Endothelial cell (in vitro differentiated cells): ENCODE results near the gene LMNA. TPM values are rescaled to one million over a fixed set of nuclear protein-coding genes. Genes with fewer than 3 reads are reported as not detected.
A peak's percentile ranks its signal among the peaks of the same experiment; 100 is the strongest.

Experiments used
- DNase-seq: peaks from one replicate; pipeline ENCODE4 v3.0.0; 2021; ENCODE audit warnings: low spot score
- H3K27ac Mint-ChIP-seq: one replicate; pipeline ENCODE4 v1.8.0; 2021; ENCODE audit warnings: mixed read lengths, inconsistent platforms; ENCODE audit not compliant: unreplicated experiment
- H3K27me3 Mint-ChIP-seq: one replicate; pipeline ENCODE4 v1.8.0; 2021; ENCODE audit warnings: mild to moderate bottlenecking, moderate library complexity, mixed read lengths, inconsistent platforms; ENCODE audit not compliant: unreplicated experiment
- H3K36me3 Mint-ChIP-seq: one replicate; pipeline ENCODE4 v1.8.0; 2021; ENCODE audit warnings: mild to moderate bottlenecking, low read depth, mixed read lengths, inconsistent platforms; ENCODE audit not compliant: unreplicated experiment
- H3K4me1 Mint-ChIP-seq: one replicate; pipeline ENCODE4 v1.8.0; 2021; ENCODE audit warnings: mild to moderate bottlenecking, mixed read lengths, inconsistent platforms; ENCODE audit not compliant: unreplicated experiment
- H3K4me3 Mint-ChIP-seq: one replicate; pipeline ENCODE4 v1.8.0; 2021; ENCODE audit warnings: mild to moderate bottlenecking, mixed read lengths, inconsistent platforms; ENCODE audit not compliant: unreplicated experiment
- H3K9me3 Mint-ChIP-seq: one replicate; pipeline ENCODE4 v1.8.0; 2021; ENCODE audit warnings: mixed read lengths, inconsistent platforms; ENCODE audit not compliant: unreplicated experiment
- total RNA-seq: library from RNA; stranded (reverse); fragmentation: NEBNext Ultra II Directional; extraction: Animal tissue kit (Norgen Biotek cat#: 25700); gene quantifications from one replicate; pipeline ENCODE4 v1.2.1, GENCODE V29; 2021; ENCODE audit not compliant: unreplicated experiment
- TF ChIP-seq, protein P1 (sequence below): fragments of 200-600 bp; sonication (generic); IDR thresholded peaks from one replicate; pipeline ENCODE4 v1.5.0; 2021; ENCODE audit warnings: antibody characterized with exemption; ENCODE audit not compliant: unreplicated experiment

Gene LMNA
- total RNA-seq, 1 donor from 2014 or later, result 35.8 TPM

DNA sequence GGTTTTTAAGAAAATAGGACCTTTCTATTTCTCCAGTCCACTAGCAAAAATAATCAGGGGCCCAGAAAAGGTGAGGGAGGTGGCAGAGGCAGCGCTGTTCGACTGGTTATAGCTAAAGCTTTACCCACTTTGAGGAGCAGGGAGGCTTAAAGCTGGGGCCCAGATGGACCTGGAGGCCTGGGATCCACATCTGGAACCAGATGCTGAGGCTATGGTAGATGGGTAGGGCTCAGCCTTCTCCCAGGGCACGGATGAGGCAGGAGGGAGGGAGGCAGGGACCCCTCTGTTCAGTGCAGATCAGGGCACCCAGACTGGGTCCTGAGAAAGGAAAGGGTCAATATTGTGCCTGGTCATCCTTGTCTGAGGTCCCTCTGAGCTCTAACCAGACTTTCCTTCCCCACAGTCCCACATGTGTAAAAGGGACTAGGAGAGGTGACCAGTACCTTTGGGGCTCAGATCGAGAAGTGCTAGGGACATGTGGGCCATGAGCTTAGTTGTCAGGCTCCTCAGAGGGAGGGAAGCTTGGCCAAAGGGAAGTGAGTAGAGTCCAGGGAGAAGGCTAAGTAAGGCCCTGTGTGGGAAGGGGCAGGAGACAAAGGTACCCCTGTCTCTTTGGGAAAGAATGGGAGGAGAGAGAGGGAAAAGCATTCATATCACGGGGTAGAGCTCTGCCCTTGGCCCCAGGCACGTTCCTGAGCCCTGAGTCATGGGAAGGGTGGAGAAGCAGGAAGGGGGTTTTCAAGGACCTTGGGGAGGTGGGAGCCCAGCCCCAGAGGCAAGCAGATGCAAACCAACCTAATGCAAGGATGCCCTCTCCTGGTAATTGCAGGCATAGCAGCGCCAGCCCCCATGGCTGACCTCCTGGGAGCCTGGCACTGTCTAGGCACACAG lies 15.4 kb downstream of the LMNA start:
- H3K4me1 Mint-ChIP-seq, result peaks cover 25% of the 10 kb centered on the region
- H3K9me3 Mint-ChIP-seq, result no peaks in the 10 kb centered on the region
- H3K27ac Mint-ChIP-seq, result peak overlapping the region; percentile 98
- DNase-seq, result peak; percentile 86
- peak overlapping the region; percentile 65 for H3K4me3 Mint-ChIP-seq
- TF ChIP-seq, protein P1, sequence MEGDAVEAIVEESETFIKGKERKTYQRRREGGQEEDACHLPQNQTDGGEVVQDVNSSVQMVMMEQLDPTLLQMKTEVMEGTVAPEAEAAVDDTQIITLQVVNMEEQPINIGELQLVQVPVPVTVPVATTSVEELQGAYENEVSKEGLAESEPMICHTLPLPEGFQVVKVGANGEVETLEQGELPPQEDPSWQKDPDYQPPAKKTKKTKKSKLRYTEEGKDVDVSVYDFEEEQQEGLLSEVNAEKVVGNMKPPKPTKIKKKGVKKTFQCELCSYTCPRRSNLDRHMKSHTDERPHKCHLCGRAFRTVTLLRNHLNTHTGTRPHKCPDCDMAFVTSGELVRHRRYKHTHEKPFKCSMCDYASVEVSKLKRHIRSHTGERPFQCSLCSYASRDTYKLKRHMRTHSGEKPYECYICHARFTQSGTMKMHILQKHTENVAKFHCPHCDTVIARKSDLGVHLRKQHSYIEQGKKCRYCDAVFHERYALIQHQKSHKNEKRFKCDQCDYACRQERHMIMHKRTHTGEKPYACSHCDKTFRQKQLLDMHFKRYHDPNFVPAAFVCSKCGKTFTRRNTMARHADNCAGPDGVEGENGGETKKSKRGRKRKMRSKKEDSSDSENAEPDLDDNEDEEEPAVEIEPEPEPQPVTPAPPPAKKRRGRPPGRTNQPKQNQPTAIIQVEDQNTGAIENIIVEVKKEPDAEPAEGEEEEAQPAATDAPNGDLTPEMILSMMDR, result peak; percentile 85
- H3K27me3 Mint-ChIP-seq, result peaks cover 10% of the 10 kb centered on the region
- no peaks in the 10 kb centered on the region for H3K36me3 Mint-ChIP-seq

DNA sequence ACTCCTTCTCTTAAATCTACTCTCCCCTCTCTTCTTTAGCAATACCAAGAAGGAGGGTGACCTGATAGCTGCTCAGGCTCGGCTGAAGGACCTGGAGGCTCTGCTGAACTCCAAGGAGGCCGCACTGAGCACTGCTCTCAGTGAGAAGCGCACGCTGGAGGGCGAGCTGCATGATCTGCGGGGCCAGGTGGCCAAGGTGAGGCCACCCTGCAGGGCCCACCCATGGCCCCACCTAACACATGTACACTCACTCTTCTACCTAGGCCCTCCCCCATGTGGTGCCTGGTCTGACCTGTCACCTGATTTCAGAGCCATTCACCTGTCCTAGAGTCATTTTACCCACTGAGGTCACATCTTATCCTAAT lies 16.0 kb downstream of the LMNA start:
- TF ChIP-seq, protein P1, result peak; percentile 56
- Mint-ChIP-seq H3K27ac (no peak overlapping the region), H3K36me3 (peaks cover 3% of the 10 kb centered on the region)

DNA sequence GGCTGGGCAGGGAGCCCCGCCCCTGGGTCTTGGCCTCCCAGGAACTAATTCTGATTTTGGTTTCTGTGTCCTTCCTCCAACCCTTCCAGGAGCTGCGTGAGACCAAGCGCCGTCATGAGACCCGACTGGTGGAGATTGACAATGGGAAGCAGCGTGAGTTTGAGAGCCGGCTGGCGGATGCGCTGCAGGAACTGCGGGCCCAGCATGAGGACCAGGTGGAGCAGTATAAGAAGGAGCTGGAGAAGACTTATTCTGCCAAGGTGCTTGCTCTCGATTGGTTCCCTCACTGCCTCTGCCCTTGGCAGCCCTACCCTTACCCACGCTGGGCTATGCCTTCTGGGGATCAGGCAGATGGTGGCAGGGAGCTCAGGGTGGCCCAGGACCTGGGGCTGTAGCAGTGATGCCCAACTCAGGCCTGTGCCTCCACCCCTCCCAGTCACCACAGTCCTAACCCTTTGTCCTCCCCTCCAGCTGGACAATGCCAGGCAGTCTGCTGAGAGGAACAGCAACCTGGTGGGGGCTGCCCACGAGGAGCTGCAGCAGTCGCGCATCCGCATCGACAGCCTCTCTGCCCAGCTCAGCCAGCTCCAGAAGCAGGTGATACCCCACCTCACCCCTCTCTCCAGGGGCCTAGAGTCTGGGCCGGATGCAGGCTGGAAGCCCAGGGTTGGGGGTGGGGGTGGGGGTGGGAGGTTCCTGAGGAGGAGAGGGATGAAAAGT lies 20.4 kb downstream of the LMNA start:
- TF ChIP-seq, protein P1, result no peak
- H3K27me3 Mint-ChIP-seq, result peaks cover 1% of the 10 kb centered on the region
- no peak overlapping the region for H3K27ac Mint-ChIP-seq
- H3K36me3 Mint-ChIP-seq, result peaks cover 24% of the 10 kb centered on the region
- H3K4me1 Mint-ChIP-seq, result peaks cover 3% of the 10 kb centered on the region
- H3K9me3 Mint-ChIP-seq, result no peaks in the 10 kb centered on the region
- no peak overlapping the region for H3K4me3 Mint-ChIP-seq
- no peak for DNase-seq

More for the DNA sequence above, 16.0 kb downstream of the LMNA start:
- Mint-ChIP-seq H3K27me3 (peaks cover 10% of the 10 kb centered on the region), H3K9me3 (no peaks in the 10 kb centered on the region), H3K4me1 (peaks cover 21% of the 10 kb centered on the region), H3K4me3 (no peak overlapping the region)
- no peak for DNase-seq

DNA sequence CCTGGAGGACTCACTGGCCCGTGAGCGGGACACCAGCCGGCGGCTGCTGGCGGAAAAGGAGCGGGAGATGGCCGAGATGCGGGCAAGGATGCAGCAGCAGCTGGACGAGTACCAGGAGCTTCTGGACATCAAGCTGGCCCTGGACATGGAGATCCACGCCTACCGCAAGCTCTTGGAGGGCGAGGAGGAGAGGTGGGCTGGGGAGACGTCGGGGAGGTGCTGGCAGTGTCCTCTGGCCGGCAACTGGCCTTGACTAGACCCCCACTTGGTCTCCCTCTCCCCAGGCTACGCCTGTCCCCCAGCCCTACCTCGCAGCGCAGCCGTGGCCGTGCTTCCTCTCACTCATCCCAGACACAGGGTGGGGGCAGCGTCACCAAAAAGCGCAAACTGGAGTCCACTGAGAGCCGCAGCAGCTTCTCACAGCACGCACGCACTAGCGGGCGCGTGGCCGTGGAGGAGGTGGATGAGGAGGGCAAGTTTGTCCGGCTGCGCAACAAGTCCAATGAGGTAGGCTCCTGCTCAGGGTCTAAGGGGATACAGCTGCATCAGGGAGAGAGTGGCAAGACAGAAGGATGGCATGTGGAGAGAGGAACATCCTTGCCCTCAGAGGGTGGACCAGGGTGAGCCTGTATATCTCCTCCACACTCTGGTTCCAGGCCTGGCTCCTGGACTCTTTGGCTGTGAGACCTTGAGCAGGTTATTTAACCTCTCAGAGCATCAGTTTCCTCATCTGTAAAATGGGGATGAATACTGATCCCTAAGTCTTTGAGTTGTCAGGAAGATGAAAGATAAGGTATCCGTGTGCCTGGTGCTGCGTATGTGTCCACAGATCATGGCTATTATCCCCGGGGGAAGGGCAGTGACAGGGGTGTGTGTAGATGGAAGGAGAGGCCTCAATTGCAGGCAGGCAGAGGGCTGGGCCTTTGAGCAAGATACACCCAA lies 21.7 kb downstream of the LMNA start:
- TF ChIP-seq, protein P1, result no peak
- no peaks in the 10 kb centered on the region for H3K4me1 Mint-ChIP-seq
- H3K4me3 Mint-ChIP-seq, result peak overlapping the region; percentile 53
- H3K9me3 Mint-ChIP-seq, result no peaks in the 10 kb centered on the region
- peaks cover 1% of the 10 kb centered on the region for H3K27me3 Mint-ChIP-seq
- H3K27ac Mint-ChIP-seq, result peak overlapping the region; percentile 24
- no peak for DNase-seq
- peaks cover 24% of the 10 kb centered on the region for H3K36me3 Mint-ChIP-seq
